Kidney (tissue), 14 donors: ENCODE data around the gene MAP2K6. TPM values are rescaled to one million over a fixed set of nuclear protein-coding genes. Genes with fewer than 3 reads are reported as not detected.

Source experiments
- DNase-seq, 5 donors: peaks; one replicate each; pipeline ENCODE4 v3.0.0-alpha.2; 2013 to 2020
- FAIRE-seq: peaks from 2 replicates; lab custom pipeline; 2012; peaks lifted over from hg19 to GRCh38; lab: Jason Lieb, UNC
- H3K27ac ChIP-seq, 2 donors: one replicate each; pipeline ENCODE4 v1.7.0; 2013; ENCODE audit warnings: low read depth in 2 of 2, low read length in 2 of 2, inconsistent platforms in 1 of 2
- H3K27me3 ChIP-seq: one replicate; pipeline ENCODE4 v1.7.1; 2013; ENCODE audit warnings: low read length, inconsistent platforms; ENCODE audit not compliant: control insufficient read depth, insufficient read depth
- H3K36me3 ChIP-seq, 3 donors: one replicate each; pipeline versions ENCODE4 v1.7.0 to v1.7.1; 2013; ENCODE audit warnings: low read length in 3 of 3, control low read depth in 1 of 3, inconsistent platforms in 1 of 3; ENCODE audit not compliant: insufficient read depth in 3 of 3, control insufficient read depth in 2 of 3
- H3K4me1 ChIP-seq, 3 donors: one replicate each; pipeline versions ENCODE4 v1.7.0 to v1.7.1; 2013; ENCODE audit warnings: low read length in 3 of 3, inconsistent platforms in 1 of 3, low read depth in 1 of 3; ENCODE audit not compliant: control insufficient read depth in 2 of 3, insufficient read depth in 2 of 3
- H3K4me3 ChIP-seq, 3 donors: one replicate each; pipeline versions ENCODE4 v1.7.0 to v1.8.1; 2013; ENCODE audit warnings: low read length in 3 of 3, control low read depth in 1 of 3, inconsistent platforms in 1 of 3
- H3K9ac ChIP-seq, 3 donors: one replicate each; pipeline versions ENCODE4 v1.7.0 to v1.7.1; 2013; ENCODE audit warnings: low read length in 3 of 3, control low read depth in 1 of 3, inconsistent platforms in 1 of 3
- H3K9me3 ChIP-seq, 3 donors: one replicate each; pipeline versions ENCODE4 v1.7.0 to v1.7.1; 2013; ENCODE audit warnings: low read length in 3 of 3, control low read depth in 1 of 3, inconsistent platforms in 1 of 3; ENCODE audit not compliant: control insufficient read depth in 2 of 3, insufficient read depth in 1 of 3
- CTCF ChIP-seq: IDR thresholded peaks from 3 replicates; pipeline ENCODE4 v1.5.1; 2012; ENCODE audit warnings: mild to moderate bottlenecking, moderate library complexity, borderline replicate concordance; ENCODE audit not compliant: insufficient read depth; ENCODE audit errors: extremely low read depth
- intact Hi-C: fragments of 100-400 bp; cut with DNase I; formaldehyde crosslinking; loops from one replicate; pipeline ENCODE4 v1.11.1; 2022
- polyA plus RNA-seq: library from polyadenylated mRNA; stranded (reverse); fragments of 350-450 nt; fragmentation: Illumina TruSeq; extraction: RNeasy Lipid Tissue Mini Kit (QIAGEN cat#74804); gene quantifications from one replicate; pipeline ENCODE4 v1.2.3, GENCODE V29; 2014; ENCODE audit warnings: low read depth, low replicate concordance; ENCODE audit not compliant: insufficient read depth
- total RNA-seq: library from RNA; stranded (reverse); fragmentation: NEBNext Ultra II Directional; extraction: Animal tissue kit (Norgen Biotek cat#: 25700); gene quantifications from one replicate; pipeline ENCODE4 v1.2.1, GENCODE V29; 2021
- donor health status: control.
- donor health status: control.
- donor health status: control.
- donor health status: control.
- donor health status: control.
- donor health status: DM: yes; HTN: yes; CAD: no.
- donor health status: Normal renal cell carcinoma (clear cell type).

The MAP2K6 gene
- total and polyA plus RNA-seq, 2 donors from 2014 or later: 8.6 to 10.2 TPM

GRCh38 chr17:69412251-69412671 lies 2.2 kb upstream of the MAP2K6 start:
- no peaks in the 10 kb centered on the region for H3K27me3 ChIP-seq
- DNase-seq: no peak
- no peak overlapping the region for H3K9ac ChIP-seq
- intact Hi-C loops: no loop called here
- no peaks in the 10 kb centered on the region for H3K36me3 ChIP-seq
- FAIRE-seq: no peak
- no peak overlapping the region for H3K27ac ChIP-seq
- H3K4me1 ChIP-seq: peaks cover 0 to 5% (median 5%) of the 10 kb centered on the region in 3 donors
- H3K9me3 ChIP-seq: no peaks in the 10 kb centered on the region
- no peak for TF ChIP-seq CTCF
- H3K4me3 ChIP-seq: no peak overlapping the region

GRCh38 chr17:69415431-69415830 lies 934 bp downstream of the MAP2K6 start:
- no peaks in the 10 kb centered on the region for H3K27me3 ChIP-seq
- peaks cover 5 to 11% (median 5%) of the 10 kb centered on the region in 3 donors for H3K4me1 ChIP-seq
- H3K36me3 ChIP-seq: no peaks in the 10 kb centered on the region
- no peak for DNase-seq
- no peak for FAIRE-seq
- H3K27ac ChIP-seq: no peak overlapping the region
- H3K9me3 ChIP-seq: no peaks in the 10 kb centered on the region
- intact Hi-C loops: no loop called here
- H3K9ac ChIP-seq: peak overlapping the region in 1 of 3 donors; percentile 59
- TF ChIP-seq CTCF: no peak
- peak overlapping the region; percentile 78 to 98 (median 85) for H3K4me3 ChIP-seq

- no peak for FAIRE-seq
Measured at GRCh38 chr17:69417545-69418483, 3.3 kb downstream of the MAP2K6 start.

More at GRCh38 chr17:69417545-69418483, 3.3 kb downstream of the MAP2K6 start:
- TF ChIP-seq CTCF: no peak
- no peaks in the 10 kb centered on the region for H3K36me3 ChIP-seq
- H3K9me3 ChIP-seq: no peaks in the 10 kb centered on the region
- intact Hi-C loops: no loop called here
- peak overlapping the region in 1 of 2 donors; percentile 14 for H3K27ac ChIP-seq
- DNase-seq: peak in 2 of 5 donors; percentile 27 to 56
- H3K4me3 ChIP-seq: peak overlapping the region in 2 of 3 donors; percentile 7 to 15
- H3K4me1 ChIP-seq: peaks cover 5 to 11% (median 5%) of the 10 kb centered on the region in 3 donors
- H3K9ac ChIP-seq: no peak overlapping the region
- no peaks in the 10 kb centered on the region for H3K27me3 ChIP-seq
